Lower leg skin (tissue), 3 donors: ENCODE measurements around the gene FLAD1.

Experiments
- POLR2A ChIP-seq, 2 donors: fragments of 450-650 bp; IDR thresholded peaks; one replicate each; pipeline ENCODE4 v1.6.1; 2016 to 2017; ENCODE audit warnings: antibody characterized with exemption in 2 of 2, mild to moderate bottlenecking in 1 of 2, moderate library complexity in 1 of 2
- TF ChIP-seq, protein P1 (sequence below), 3 donors: fragments of 450-650 bp; IDR thresholded peaks; one replicate each; pipeline ENCODE4 v1.5.1; 2016; ENCODE audit warnings: antibody characterized with exemption in 3 of 3, mild to moderate bottlenecking in 3 of 3, moderate library complexity in 2 of 3

DNA sequence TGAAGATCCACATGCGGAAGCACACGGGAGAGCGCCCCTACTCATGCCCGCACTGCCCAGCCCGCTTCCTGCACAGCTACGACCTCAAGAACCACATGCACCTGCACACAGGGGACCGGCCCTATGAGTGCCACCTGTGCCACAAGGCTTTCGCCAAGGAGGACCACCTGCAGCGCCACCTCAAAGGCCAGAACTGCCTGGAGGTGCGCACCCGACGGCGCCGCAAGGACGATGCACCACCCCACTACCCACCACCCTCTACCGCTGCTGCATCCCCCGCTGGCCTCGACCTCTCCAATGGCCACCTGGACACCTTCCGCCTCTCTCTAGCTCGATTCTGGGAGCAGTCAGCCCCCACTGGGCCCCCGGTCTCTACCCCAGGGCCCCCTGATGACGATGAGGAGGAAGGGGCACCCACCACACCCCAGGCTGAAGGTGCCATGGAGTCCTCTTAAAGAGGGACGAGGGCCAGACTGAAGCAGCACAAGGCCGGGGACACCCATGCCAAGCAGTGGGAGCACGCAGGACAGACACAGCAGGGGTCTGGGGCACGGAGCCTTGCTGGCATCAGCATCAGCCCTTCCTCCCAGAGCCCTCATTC is 33.2 kb downstream of the FLAD1 start:
- TF ChIP-seq, protein P1, sequence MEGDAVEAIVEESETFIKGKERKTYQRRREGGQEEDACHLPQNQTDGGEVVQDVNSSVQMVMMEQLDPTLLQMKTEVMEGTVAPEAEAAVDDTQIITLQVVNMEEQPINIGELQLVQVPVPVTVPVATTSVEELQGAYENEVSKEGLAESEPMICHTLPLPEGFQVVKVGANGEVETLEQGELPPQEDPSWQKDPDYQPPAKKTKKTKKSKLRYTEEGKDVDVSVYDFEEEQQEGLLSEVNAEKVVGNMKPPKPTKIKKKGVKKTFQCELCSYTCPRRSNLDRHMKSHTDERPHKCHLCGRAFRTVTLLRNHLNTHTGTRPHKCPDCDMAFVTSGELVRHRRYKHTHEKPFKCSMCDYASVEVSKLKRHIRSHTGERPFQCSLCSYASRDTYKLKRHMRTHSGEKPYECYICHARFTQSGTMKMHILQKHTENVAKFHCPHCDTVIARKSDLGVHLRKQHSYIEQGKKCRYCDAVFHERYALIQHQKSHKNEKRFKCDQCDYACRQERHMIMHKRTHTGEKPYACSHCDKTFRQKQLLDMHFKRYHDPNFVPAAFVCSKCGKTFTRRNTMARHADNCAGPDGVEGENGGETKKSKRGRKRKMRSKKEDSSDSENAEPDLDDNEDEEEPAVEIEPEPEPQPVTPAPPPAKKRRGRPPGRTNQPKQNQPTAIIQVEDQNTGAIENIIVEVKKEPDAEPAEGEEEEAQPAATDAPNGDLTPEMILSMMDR (IDR thresholded peaks at IDR 0.05) = no peak
- TF ChIP-seq POLR2A (IDR thresholded peaks at IDR 0.05) = no peak
